ENCODE data around the gene SH3D21.
A peak's percentile ranks its signal among the peaks of the same experiment; 100 is the strongest.

GRCh38 chr1:36367798-36368197 is 61.6 kb downstream of the SH3D21 start:
- TF ChIP-seq, protein P1, sequence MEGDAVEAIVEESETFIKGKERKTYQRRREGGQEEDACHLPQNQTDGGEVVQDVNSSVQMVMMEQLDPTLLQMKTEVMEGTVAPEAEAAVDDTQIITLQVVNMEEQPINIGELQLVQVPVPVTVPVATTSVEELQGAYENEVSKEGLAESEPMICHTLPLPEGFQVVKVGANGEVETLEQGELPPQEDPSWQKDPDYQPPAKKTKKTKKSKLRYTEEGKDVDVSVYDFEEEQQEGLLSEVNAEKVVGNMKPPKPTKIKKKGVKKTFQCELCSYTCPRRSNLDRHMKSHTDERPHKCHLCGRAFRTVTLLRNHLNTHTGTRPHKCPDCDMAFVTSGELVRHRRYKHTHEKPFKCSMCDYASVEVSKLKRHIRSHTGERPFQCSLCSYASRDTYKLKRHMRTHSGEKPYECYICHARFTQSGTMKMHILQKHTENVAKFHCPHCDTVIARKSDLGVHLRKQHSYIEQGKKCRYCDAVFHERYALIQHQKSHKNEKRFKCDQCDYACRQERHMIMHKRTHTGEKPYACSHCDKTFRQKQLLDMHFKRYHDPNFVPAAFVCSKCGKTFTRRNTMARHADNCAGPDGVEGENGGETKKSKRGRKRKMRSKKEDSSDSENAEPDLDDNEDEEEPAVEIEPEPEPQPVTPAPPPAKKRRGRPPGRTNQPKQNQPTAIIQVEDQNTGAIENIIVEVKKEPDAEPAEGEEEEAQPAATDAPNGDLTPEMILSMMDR (IDR thresholded peaks at IDR 0.05) = no peak
- peak; percentile 55 for TF ChIP-seq POLR2AphosphoS5 (IDR thresholded peaks at IDR 0.05)
